Activated naive CD4-positive, alpha-beta T cell treated with Interleukin-2 at 50 U/mL for 16 hours (primary cell): Measurements from ENCODE around the gene BBC3.
"Not testable (repeated sequence)": the region's sequence is repeated elsewhere in the genome, so short reads cannot be mapped to it uniquely, and the experiment has no call there.

ENCODE experiments used
- DNase-seq: peaks from one replicate; pipeline ENCODE4 v3.0.0-alpha.2; 2020

The BBC3 gene

DNA sequence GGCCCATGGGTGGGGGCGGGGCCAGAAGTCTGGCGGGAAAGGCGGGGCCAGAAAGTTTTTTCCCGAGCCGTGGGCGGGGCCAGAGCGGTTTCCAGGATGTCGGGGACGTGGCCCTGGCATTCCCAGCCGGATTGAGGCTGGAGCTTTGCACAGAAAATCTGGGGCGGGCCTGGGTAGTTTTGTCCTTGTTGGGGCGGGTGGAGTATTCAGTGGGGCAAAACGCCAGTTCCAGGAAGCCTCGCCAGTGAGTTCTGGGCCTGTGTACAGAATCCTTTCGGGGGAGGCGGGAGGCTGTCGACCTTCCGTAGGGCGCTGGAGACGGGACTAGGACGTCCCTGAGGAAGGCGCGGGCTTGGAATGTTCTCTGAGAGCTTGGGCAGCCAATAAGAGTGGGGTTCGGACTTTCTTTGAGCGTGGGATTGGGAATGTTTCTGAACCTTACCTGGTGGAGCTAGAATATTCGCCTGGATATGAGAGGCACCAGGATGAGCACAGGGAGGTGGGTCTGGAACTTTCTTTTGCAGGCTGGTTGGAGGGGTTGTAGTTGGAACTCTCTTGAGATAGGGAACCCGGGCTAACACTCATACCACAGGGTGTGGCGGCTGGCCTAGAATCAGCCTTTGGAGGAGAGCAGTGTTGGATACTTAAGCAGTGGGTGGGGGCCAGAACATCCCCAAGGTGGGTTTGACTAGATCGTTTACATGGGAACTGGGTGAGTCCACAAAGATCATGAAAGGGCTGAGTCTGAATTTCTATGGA lies 26.6 kb upstream of the BBC3 start:
- no peak for DNase-seq

DNA sequence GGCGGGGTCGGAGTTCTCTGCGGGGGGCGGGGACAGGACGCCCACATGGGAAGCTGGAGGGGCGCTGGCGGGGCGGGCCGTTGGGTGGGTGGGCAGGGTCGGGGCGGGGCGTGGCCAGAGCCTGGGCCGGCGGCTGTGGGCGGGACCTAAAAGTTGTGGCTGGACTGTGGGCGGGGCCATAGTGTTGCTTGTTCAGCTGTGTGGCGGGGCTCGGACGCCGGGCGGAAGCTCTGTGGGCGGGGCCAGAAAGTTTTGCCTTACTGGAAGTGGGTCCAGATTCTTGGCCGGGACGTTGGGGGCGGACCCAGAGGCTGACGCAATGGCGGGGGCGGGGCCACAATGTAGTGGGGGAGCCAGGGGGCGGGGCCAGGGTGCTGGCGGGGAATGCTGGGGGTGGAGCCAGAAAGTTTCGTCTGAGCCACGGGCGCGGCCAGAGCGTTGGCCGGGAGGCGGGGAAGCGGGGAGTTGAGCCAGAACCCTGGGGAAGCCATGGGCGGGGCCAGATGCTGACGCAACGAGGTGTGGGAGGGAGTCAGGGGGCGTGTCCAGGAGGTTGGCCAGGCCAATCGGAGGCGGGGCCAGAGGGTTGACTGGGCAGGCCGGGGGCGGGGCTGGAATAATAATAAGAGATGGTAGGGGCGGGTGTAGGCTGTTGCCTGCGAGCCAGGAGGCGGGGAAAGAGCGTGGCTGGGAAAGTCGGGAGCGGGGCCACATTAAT lies 25.9 kb upstream of the BBC3 start:
- DNase-seq: peak; percentile 99

DNA sequence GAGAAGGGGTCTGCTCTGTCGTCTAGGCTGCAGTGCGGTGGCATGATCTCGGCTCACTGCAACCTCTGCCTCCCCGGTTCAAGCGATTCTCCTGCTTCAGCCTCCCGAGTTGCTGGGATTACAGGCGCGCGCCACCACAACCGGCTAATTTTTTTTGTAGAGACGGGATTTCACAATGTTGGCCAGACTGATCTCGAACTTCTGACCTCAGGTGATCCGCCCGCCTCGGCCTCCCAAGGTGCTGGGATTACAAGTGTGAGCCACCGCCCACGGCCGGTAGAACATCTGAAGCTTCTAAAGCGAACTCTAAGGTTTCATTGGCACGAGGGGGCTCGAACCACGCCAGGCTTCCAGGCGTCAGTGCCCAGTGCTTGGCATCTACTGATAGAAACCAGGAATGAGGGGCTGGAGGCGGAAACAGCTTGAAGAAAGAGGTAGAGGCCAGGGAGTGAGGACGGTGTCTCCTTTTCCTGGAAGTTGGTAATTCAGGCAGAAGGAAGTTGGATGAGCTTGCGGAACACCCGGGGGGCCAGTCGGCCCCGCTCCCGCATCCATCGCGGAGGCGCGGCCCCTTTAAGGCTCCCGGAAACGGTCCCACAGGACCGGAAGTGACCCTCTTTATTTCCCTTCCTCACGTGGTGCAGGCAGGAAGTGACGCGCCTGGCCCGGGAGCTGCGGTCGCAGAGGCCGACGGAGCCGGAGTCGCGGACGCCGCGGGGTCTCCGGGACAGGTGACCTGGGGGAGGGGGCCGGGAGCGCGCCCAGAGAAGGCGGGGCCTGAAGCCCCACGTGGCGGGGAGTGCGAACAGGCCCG lies 25.1 kb upstream of the BBC3 start, which contains the start of gene CCDC9:
Gene CCDC9, plus strand, starts transcription at position 647 of the 814 bp plus-strand sequence. CDS start 1,876 bp downstream, outside the sequence.
- DNase-seq: peak; percentile 95

DNA sequence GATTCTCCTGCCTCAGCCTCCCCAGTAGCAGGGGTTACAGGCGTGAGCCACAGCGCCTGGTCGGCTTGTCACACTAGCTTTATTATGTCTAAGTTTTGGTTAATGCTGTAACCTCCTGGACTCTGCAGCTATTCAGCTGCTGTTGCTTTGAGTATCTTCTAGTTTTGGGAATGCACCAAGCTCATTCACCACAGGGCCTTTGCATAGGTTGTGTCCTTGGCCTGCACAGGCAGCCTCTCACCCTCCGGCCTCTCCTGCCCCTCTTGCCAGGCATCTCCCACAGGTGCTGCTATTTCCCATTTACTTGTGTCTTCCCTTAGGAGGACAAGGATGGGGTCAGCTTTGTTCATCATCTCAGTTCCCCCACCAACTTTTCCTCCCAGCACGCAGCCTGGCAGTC lies 23.0 kb upstream of the BBC3 start:
- no peak for DNase-seq

DNA sequence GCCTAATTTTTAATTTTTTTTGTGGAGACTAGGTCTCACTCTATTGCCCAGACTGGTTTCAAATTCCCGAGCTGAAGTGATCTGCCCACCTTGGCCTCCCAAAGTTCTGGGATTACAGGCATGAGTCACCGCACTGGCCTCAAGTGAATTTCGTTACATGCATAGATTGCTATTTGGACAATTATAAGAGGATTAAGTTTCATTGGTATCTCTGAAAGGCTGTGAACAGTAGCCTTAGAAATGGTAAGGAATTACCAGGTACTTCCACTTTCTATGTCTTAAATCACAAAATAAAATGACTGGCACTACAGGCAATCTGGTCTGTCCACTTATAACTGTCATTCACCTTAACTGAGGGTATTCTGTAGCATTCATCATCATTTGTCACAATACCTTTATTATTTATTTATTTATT lies 22.5 kb upstream of the BBC3 start:
- no peak for DNase-seq

DNA sequence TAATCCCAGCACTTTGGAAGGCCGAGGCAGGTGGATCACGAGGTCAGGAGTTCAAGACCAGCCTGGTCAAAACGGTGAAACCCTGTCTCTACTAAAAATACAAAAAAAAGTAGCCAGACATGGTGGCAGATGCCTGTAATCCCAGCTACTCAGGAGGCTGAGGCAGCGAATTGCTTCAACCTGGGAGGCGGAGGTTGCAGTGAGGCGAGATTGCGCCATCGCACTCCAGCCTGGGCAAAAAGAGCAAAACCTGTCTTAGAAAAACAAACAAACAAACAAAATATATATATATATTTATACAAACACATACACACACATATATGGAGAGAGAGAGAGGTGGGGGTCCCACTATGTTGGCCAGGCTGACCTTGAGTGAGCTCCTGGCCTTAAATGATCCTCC lies 22.0 kb upstream of the BBC3 start:
- not testable (repeated sequence) for DNase-seq

DNA sequence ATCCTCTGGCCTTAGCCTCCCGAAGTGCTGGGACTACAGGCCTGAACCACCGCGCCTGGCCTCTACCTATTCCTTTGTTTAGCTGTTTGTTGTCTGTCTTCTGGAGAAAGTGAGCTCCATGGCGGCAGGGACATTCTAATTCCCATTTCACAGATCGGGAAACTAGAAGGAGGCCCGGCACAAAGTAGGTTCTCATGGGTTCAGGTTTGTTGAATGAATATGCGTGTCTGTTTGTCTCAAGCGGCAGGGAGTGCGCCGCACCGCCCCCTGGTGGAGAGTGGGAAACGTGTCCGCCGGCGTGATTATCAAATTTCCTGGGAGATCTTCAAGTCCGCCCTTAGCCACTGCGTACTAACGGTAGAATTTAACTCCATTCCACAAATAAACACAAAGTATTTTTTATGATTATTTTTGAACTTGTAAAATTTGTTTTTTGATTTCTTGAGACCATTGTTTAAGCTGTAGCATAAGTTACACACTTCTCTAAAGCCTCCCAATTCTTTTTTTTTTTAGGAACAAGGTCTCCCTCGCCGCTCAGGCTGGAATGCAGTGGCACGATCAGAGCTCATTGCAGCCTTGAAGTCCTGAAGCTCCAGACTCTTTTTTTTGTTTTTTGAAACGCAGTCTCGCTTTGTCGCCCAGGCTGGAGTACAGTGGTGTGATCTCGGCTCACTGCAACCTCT lies 16.4 kb upstream of the BBC3 start:
- DNase-seq: peak; percentile 82

DNA sequence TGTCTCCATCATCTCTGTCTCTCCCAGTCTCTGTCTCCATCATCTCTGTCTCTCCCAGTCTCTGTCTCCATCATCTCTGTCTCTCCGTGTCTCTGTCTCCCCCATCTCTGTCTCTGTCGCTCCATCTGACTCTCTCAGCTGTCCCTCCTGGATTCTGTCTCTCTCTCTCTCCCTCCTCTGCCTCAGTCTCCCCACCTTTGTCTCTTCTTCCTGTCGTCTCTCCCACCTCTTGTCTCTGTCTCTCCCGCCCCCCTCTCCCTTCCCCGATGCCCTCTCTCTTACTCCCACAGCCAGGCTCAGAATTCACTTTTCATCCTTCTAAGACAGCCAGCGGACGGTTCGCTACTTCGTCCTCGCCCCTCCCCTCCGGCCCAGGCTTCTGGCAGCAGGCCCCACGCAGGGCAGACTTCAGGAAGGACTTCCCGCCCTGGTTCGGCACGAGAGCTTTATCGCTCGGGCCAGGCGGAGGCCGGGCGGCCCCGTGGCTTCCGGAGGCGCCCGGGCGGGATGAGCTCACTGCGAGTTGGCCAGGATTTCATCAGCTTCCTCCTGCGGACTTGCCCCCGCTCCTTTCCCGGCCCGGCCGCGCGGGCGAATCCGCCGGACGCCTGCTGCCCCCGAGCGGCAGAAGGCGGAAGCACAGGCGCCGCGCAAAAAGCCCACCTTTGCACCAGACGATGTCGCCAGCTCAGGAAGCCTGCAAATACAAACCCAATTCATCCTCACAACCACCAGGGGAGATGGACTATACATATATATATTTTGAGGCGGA lies 13.0 kb upstream of the BBC3 start:
- DNase-seq: peak; percentile 91

DNA sequence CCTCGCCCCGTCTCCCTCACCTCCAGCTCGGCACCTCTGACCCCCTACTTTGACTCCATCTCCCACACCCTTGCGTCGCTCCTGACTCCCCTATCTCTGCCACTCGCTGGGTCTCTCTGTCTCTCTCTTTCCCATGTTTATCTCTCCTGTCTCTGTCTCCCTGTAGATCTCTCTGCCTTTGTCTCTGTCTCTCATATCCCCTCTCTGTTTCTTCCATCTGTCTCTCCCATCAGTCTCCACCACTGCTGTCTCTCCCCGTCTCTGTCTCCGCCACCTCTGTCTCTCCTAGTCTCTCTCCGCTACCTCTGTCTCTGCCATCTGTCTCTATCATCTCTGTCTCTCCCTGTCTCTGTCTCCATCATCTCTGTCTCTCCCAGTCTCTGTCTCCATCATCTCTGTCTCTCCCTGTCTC lies 12.4 kb upstream of the BBC3 start:
- no peak for DNase-seq

DNA sequence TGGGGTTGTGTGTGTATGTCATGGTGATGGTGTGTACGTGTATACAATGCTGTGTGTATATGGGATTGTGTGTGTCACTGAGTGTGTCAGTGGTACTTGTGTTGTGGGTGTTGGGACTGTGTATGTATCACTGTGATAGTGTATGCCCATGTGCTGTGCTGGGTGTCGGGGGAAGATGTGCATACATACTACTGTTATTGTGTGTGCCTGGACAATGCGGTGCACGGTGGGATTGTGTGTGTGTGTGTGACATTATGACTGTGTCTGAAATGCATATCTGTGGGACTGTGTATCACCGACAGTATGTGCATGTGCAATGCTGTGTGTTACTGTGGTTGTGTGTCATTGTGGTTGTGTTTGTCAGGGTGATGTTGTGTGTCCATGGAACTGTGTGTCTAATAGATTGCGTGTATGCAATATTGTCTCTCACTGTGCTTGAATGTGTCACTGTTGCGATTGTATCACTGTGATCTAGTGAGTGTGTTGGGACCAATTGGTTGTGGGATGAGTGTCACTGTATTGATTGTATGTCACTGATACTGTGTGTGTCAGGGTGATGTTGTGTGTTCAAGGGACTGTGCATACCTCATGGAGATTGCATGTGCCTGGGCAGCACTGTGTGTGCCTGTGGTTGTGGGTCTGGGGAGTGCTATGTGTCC lies 11.0 kb upstream of the BBC3 start:
- DNase-seq: no peak

DNA sequence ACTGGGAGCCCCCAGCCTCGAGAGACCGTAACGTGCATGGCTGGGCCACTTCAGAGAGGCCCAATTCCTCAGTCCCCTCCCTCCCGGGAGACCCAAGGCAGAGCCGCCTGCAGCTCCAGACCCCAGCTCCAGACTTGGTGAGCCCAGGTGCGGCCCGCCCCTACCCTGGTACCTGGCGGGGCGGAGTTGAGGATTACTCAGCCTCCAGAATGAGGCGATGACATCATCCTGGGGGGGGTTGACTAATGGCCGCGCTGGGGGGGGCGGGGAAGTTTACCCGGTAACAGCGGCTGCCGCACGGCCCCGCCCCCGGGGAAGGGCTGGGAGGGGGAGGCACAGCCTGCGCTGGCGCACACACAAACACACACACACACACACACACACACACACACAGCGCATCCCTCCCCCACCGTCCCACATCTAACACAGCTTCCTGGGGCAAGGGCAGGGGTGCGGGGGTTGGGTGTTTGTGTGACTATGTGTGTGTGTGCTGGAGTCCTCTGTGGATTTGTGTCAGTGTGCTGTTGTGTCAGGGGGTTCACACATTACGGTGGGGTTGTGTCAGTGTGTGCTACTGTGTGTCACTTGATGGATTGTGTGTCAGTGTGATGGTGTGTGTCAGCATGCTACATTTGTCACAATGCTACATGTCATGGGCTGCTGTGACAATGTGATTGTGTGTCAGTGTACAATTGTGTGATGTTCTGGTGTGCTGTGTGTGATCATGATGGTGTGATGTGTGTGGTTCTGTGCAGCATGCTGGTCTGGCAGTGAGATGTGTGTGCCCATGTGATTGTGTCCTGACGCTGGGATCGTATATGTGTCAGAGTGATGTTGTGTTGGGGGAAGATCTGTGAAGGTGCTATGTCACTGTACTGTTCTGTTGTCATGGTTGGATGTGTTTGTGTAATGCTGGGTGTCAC lies 10.3 kb upstream of the BBC3 start:
- peak; percentile 85 for DNase-seq

DNA sequence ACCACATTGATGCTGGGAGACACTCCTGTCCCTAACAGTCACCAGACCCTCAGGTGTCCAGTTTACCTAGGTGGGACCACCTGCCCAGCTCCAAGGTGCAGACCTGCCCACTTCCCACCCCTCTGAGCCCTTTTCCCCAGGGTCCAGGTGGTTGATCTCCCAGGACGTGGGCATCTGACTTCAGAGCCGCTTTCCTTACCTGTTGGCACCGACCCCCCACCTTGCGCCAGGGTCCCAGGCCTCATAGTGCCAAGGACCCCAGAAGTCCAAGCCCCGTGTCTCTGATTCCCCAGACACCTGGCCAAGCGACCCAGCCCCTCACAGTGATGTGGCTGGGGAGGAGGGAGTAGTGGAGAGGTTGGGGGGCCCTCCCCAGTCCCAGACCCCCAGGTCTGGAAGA lies 9.6 kb upstream of the BBC3 start:
- no peak for DNase-seq

DNA sequence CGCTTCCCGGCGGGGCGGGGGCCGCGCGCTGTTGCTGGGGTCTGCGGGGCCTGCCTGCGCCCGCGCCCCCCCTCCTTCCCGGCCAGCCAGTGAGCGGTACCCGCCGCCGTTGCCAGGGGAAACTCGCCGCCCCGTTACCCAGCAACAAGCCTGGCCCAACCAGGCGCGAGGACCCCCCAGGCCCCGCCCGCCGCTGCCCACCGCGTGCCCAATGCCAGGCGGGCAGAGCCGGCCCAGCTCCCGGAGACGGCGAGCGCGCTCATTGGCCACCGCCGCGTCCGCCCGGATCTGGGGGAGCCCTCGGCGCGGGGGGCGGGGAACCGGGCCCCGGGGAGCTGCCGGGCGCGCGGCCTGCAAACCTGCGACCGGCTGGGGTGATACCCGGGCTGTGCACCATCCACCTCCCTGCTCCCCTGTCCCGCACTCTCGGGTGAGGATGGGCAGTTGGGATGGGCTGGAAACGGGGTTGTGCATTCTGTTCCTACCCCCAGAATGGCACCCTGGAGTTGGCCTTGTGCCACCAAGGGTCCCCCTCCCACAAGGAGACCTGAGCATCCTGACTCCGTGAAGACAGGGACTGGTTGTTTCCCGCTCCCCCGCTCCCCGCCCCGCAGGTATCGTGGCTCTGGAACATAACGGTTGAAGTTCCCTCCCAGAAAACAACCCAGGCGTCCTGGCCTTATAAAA lies 8.8 kb upstream of the BBC3 start:
- peak; percentile 65 for DNase-seq

DNA sequence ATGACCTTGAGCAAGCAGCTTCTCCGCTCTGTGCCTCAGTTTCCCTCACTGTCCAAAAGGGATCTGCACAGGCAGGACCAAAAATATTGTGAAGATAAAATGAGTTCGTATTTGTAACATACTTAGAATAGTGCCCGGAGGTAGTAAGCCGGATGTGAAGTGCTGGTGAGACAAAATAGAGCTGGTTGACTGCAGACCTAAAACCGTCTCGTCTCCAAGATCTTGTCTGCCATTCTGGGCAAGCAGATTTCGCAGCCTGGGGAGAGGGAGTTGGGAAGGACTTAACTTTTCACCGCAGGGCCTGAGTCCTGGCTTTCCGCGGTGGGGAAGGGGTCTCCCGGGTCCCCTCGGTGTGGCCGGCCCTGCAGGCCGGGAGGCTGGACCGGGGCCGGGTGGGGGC lies 8.2 kb upstream of the BBC3 start:
- DNase-seq: no peak

DNA sequence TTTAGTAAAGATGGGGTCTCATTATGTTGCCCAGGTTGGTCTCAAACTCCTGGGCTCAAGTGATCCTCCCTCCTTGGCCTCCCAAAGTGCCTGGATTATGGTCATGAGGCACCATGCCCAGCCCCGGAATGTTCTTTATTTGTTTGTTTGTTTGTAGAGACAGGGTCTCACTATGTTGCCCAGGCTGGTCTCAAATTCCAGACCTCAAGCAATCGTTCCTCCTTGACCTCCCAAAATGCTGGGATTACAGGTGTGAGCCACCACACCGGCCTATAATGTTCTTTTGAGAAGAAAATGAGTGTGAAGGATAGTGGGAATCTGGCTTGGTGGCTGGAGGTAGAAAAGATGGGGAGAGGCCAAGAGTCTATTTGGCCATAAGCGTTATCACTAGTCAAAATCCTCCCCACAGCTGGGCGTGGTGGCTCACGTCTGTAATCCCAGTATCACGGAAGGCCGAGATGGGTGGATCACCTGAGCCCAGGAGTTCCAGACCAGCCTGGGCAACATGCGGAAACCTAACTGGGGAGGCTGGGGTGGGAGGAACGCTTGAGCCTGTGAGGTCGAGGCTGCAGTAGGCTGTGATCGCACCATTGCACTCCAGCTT lies 5.2 kb upstream of the BBC3 start:
- DNase-seq: no peak

DNA sequence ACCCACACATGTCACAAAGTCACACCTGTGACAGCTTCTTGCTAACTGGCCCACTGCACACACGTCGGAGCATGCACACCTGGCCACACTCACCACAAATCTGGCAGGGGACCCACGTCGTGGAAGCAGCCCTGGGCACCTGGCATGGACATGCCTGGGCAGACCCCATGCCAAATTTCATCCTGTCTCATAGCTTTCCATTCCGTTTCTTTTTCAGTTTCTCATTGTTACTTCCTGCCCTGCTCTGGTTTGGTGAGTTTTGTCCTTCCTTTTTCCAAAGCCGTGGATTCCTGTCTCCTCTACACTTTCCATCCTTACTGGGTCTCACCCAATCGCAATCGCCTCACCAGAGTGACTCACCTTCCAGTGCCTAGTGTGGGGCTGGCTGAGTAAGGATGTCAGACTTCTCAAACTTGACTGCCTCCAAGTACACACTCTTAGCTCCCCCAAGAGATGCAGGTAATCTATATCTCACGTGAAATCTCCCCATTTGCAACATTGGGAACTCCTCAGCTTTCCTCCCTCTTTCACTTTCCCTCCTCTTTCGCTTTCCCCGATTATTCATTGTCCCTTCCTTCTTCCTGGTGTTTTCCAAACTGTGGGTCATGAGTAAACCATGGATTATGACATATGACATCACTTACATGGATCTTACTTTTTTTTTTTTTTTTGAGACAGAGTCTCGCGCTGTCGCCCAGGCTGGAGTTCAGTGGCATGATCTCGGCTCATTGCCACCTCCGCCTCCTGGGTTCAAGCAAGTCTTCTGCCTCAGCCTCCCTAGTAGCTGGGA lies 1.6 kb upstream of the BBC3 start:
- no peak for DNase-seq

DNA sequence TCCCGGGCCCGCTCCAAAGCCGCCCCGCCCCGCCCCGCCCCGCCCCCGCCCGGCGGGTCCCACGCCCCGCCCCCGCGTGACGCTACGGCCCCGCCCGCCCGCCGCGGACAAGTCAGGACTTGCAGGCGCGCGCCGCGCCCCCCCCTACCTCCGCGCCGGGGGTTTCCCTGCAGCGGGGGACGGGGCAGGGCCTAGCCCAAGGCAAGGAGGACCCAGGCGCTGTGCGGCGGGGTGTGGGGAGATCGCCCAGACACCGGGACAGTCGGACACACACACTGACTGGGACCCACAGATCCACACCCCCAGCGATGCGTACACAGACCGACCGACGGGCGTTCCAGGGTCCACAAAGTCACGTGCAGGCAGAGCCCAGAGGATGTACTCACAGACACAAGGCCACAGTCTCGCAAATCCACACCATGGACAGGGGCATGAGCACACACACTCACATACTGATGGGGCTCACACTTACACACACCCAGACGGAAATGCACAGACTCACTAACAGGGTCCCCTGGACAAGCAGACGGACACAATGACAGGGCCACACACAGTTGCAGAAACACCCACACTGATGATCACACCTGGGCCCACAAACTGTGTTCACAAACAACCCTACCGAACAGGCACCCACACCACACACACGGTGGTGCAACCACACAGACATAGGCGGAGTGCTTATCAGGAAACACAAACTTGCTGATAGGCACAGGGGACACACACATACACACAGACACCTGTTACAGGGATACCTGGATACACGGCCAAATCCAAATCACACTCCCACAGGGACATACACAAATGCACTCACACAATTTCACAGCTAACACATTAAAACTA lies 436 bp upstream of the BBC3 start:
- DNase-seq: peak; percentile 90
